ENCODE results near the gene HVCN1.
"Not testable (repeated sequence)": the region's sequence is repeated elsewhere in the genome, so short reads cannot be mapped to it uniquely, and the experiment has no call there.

HVCN1 gene

GRCh38 chr12:110722892-110723291 is 34.0 kb upstream of the HVCN1 start:
- H3K4me3 ChIP-seq (ENCODE audit: low read depth, low read length); H3K4me1 ChIP-seq (ENCODE audit: control insufficient read depth, insufficient read depth, low read length); CTCF ChIA-PET; POLR2A ChIA-PET; H3K27ac ChIP-seq (ENCODE audit: extremely low read depth, low read depth, low read length); H3K9me3 ChIP-seq (ENCODE audit: control insufficient read depth, insufficient read depth, low read depth, low read length): not testable (repeated sequence)
- TF ChIP-seq GLIS1 (tag by site-specific recombination; IDR thresholded peaks at IDR 0.05) (peak; percentile 84), TSHZ1 (tag by site-specific recombination; IDR thresholded peaks at IDR 0.05; ENCODE audit: borderline replicate concordance) (peak; percentile 38; the same call in 1 of the 2 replicates), ZNF843 (tag by site-specific recombination; IDR thresholded peaks at IDR 0.05) (peak; percentile 56; the same call in 1 of the 2 replicates), ZNF629 (tag by site-specific recombination; IDR thresholded peaks at IDR 0.05) (0 out of 2 replicates have a peak, but pooled peaks have one; percentile 32), KLF8 (tag by site-specific recombination; IDR thresholded peaks at IDR 0.05) (0 out of 2 replicates have a peak, but pooled peaks have one; percentile 17), OSR2 (tag by site-specific recombination; IDR thresholded peaks at IDR 0.05) (peak; percentile 81), ZBTB6 (tag by site-specific recombination; IDR thresholded peaks at IDR 0.05) (peak; percentile 26; the same call in 1 of the 2 replicates), BCL6B (tag by site-specific recombination; IDR thresholded peaks at IDR 0.05) (peak; percentile 87), FEZF1 (tag by site-specific recombination; IDR thresholded peaks at IDR 0.05) (peak; percentile 11; the same call in 1 of the 2 replicates), IKZF3 (tag by site-specific recombination; IDR thresholded peaks at IDR 0.05) (0 out of 2 replicates have a peak, but pooled peaks have one; percentile 69), ZEB2 (tag by site-specific recombination; IDR thresholded peaks at IDR 0.05) (peak; percentile 48; the same call in 1 of the 2 replicates), SP7 (tag by site-specific recombination; IDR thresholded peaks at IDR 0.05) (peak; percentile 84), ZSCAN30 (tag by site-specific recombination; IDR thresholded peaks at IDR 0.05) (0 out of 2 replicates have a peak, but pooled peaks have one; percentile 43), ZNF24 (tag by site-specific recombination; IDR thresholded peaks at IDR 0.05) (0 out of 2 replicates have a peak, but pooled peaks have one; percentile 28)
- TF ChIP-seq, protein P1, sequence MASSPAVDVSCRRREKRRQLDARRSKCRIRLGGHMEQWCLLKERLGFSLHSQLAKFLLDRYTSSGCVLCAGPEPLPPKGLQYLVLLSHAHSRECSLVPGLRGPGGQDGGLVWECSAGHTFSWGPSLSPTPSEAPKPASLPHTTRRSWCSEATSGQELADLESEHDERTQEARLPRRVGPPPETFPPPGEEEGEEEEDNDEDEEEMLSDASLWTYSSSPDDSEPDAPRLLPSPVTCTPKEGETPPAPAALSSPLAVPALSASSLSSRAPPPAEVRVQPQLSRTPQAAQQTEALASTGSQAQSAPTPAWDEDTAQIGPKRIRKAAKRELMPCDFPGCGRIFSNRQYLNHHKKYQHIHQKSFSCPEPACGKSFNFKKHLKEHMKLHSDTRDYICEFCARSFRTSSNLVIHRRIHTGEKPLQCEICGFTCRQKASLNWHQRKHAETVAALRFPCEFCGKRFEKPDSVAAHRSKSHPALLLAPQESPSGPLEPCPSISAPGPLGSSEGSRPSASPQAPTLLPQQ (tag by site-specific recombination; IDR thresholded peaks at IDR 0.05): 0 out of 2 replicates have a peak, but pooled peaks have one; percentile 17
- TF ChIP-seq, protein P2, sequence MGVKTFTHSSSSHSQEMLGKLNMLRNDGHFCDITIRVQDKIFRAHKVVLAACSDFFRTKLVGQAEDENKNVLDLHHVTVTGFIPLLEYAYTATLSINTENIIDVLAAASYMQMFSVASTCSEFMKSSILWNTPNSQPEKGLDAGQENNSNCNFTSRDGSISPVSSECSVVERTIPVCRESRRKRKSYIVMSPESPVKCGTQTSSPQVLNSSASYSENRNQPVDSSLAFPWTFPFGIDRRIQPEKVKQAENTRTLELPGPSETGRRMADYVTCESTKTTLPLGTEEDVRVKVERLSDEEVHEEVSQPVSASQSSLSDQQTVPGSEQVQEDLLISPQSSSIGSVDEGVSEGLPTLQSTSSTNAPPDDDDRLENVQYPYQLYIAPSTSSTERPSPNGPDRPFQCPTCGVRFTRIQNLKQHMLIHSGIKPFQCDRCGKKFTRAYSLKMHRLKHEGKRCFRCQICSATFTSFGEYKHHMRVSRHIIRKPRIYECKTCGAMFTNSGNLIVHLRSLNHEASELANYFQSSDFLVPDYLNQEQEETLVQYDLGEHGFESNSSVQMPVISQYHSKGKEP (tag by site-specific recombination; IDR thresholded peaks at IDR 0.05): peak; percentile 78; the same call in 1 of the 2 replicates
- TF ChIP-seq, protein P3, sequence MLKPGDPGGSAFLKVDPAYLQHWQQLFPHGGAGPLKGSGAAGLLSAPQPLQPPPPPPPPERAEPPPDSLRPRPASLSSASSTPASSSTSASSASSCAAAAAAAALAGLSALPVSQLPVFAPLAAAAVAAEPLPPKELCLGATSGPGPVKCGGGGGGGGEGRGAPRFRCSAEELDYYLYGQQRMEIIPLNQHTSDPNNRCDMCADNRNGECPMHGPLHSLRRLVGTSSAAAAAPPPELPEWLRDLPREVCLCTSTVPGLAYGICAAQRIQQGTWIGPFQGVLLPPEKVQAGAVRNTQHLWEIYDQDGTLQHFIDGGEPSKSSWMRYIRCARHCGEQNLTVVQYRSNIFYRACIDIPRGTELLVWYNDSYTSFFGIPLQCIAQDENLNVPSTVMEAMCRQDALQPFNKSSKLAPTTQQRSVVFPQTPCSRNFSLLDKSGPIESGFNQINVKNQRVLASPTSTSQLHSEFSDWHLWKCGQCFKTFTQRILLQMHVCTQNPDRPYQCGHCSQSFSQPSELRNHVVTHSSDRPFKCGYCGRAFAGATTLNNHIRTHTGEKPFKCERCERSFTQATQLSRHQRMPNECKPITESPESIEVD (tag by site-specific recombination; IDR thresholded peaks at IDR 0.05): peak; percentile 78
- peaks cover 67 to 97% of the 10 kb centered on the region in 2 experiments for H3K36me3 ChIP-seq (ENCODE audit: control insufficient read depth in 2 of 2, insufficient read depth in 1 of 2, low read length in 2 of 2)
